ENCODE measurements around the gene PIM3.

PIM3 gene

GRCh38 chr22:49921508-49922278 lies 38.9 kb upstream of the PIM3 start:
- no peak for DNase-seq
- H3K79me2 ChIP-seq (ENCODE audit: insufficient read depth, low read length), result peaks cover 17% of the 10 kb centered on the region
- H3K9me3 ChIP-seq (ENCODE audit: insufficient read depth, low read length, severe bottlenecking), result no peaks in the 10 kb centered on the region
- TF ChIP-seq CTCF (IDR thresholded peaks at IDR 0.05; ENCODE audit: borderline replicate concordance, extremely low read depth, low read length, poor library complexity, severe bottlenecking) (no peak), EZH2 (IDR thresholded peaks at IDR 0.05; ENCODE audit: borderline replicate concordance, low read depth, low read length, severe bottlenecking) (no peak)
- H3K9ac ChIP-seq (ENCODE audit: low read depth, low read length), result no peak overlapping the region
- peaks cover 13% of the 10 kb centered on the region for H3K36me3 ChIP-seq (ENCODE audit: insufficient read depth, low read length)
- no peaks in the 10 kb centered on the region for H3K27me3 ChIP-seq (ENCODE audit: insufficient read depth, low read length, poor library complexity)
- peaks cover 33% of the 10 kb centered on the region for H3K4me1 ChIP-seq (ENCODE audit: insufficient read depth, low read length)
- no peak for ATAC-seq (ENCODE audit: insufficient read depth, low read depth)
- H3K27ac ChIP-seq (ENCODE audit: low read length), result no peak overlapping the region
- H3K4me2 ChIP-seq (ENCODE audit: insufficient read depth, low read length), result no peak overlapping the region
- no peak overlapping the region for H3K4me3 ChIP-seq (ENCODE audit: low read depth in 1 of 2, low read length in 2 of 2)
- H2AFZ ChIP-seq (ENCODE audit: low read depth, low read length), result no peak overlapping the region
- no peaks in the 10 kb centered on the region; the same call in 1 of the 2 replicates for H4K20me1 ChIP-seq (ENCODE audit: insufficient read depth, low read length)

DNA sequence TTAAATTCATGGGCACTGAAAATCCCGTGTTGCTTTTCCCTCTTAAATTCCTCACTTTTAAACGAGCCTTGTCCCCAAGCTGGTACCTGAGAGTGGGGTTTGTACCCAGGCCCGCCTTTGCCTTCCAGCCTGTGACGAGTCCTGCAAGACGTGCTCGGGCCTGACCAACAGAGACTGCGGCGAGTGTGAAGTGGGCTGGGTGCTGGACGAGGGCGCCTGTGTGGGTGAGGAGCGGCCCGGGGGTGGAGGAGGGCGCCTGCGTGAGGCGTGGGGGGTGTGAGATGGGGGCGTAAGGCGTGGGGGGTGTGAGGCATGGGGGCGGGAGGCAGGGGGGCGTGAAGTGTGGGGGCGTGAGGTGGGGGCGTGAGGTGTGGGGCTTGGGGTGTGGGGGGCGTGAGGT lies 38.1 kb upstream of the PIM3 start:
- no peak for ATAC-seq (ENCODE audit: insufficient read depth, low read depth)

GRCh38 chr22:49922926-49923325 lies 37.6 kb upstream of the PIM3 start:
- TF ChIP-seq CTCF (IDR thresholded peaks at IDR 0.05; ENCODE audit: borderline replicate concordance, extremely low read depth, low read length, poor library complexity, severe bottlenecking) (no peak), EZH2 (IDR thresholded peaks at IDR 0.05; ENCODE audit: borderline replicate concordance, low read depth, low read length, severe bottlenecking) (no peak)
- Histone ChIP-seq H3K36me3 (ENCODE audit: insufficient read depth, low read length) (peaks cover 13% of the 10 kb centered on the region), H3K4me2 (ENCODE audit: insufficient read depth, low read length) (no peak overlapping the region), H4K20me1 (ENCODE audit: insufficient read depth, low read length) (no peaks in the 10 kb centered on the region; the same call in 1 of the 2 replicates), H3K79me2 (ENCODE audit: insufficient read depth, low read length) (peaks cover 4% of the 10 kb centered on the region), H3K9ac (ENCODE audit: low read depth, low read length) (no peak overlapping the region), H3K4me3 (ENCODE audit: low read depth in 1 of 2, low read length in 2 of 2) (no peak overlapping the region), H3K27ac (ENCODE audit: low read length) (no peak overlapping the region), H3K4me1 (ENCODE audit: insufficient read depth, low read length) (peaks cover 23% of the 10 kb centered on the region), H2AFZ (ENCODE audit: low read depth, low read length) (no peak overlapping the region), H3K27me3 (ENCODE audit: insufficient read depth, low read length, poor library complexity) (no peaks in the 10 kb centered on the region), H3K9me3 (ENCODE audit: insufficient read depth, low read length, severe bottlenecking) (no peaks in the 10 kb centered on the region)
- DNase-seq (no peak), ATAC-seq (ENCODE audit: insufficient read depth, low read depth) (no peak)

More for the DNA sequence above, 38.1 kb upstream of the PIM3 start:
- H4K20me1 ChIP-seq (ENCODE audit: insufficient read depth, low read length), result no peaks in the 10 kb centered on the region; the same call in 1 of the 2 replicates
- H3K9me3 ChIP-seq (ENCODE audit: insufficient read depth, low read length, severe bottlenecking), result no peaks in the 10 kb centered on the region
- no peaks in the 10 kb centered on the region for H3K27me3 ChIP-seq (ENCODE audit: insufficient read depth, low read length, poor library complexity)
- DNase-seq, result no peak
- peaks cover 13% of the 10 kb centered on the region for H3K36me3 ChIP-seq (ENCODE audit: insufficient read depth, low read length)
- no peak overlapping the region for H3K4me2 ChIP-seq (ENCODE audit: insufficient read depth, low read length)
- H3K79me2 ChIP-seq (ENCODE audit: insufficient read depth, low read length), result peaks cover 9% of the 10 kb centered on the region
- no peak overlapping the region for H3K4me3 ChIP-seq (ENCODE audit: low read depth in 1 of 2, low read length in 2 of 2)
- no peak overlapping the region for H2AFZ ChIP-seq (ENCODE audit: low read depth, low read length)
- no peak overlapping the region for H3K27ac ChIP-seq (ENCODE audit: low read length)
- no peak overlapping the region for H3K9ac ChIP-seq (ENCODE audit: low read depth, low read length)
- H3K4me1 ChIP-seq (ENCODE audit: insufficient read depth, low read length), result peaks cover 25% of the 10 kb centered on the region
- TF ChIP-seq CTCF (IDR thresholded peaks at IDR 0.05; ENCODE audit: borderline replicate concordance, extremely low read depth, low read length, poor library complexity, severe bottlenecking) (no peak), EZH2 (IDR thresholded peaks at IDR 0.05; ENCODE audit: borderline replicate concordance, low read depth, low read length, severe bottlenecking) (no peak)
